Measurements from ENCODE around the gene POLR1A. TPM values are rescaled to one million over a fixed set of nuclear protein-coding genes. Genes with fewer than 3 reads are reported as not detected.

Gene POLR1A
- total and polyA plus RNA-seq, 4 donors: 3.2 to 12.3 (median 6.1) TPM

DNA sequence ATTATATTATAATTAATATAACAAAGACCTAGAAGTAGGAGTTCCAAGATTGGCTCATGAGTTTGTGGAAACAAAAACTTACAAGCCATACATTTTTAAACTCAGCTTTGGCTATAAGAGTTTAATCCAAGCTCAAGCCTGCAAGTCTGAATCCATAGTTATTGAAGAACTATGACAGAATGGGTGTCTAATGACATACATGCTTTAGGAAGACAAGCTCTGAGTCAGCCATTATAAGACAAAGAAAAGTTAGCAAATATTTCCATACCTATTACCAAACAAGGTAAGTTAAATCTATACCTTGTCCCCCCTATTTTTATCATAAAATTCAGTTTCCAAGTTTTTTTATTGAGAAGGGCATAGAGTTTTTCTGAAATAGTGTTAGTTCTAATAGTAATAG, 95.6 kb downstream of the POLR1A start:
- Histone ChIP-seq H3K9ac (ENCODE audit: low read depth in 1 of 2, low read length in 2 of 2) (no peak overlapping the region), H3K4me3 (ENCODE audit: low read depth in 1 of 3, low read length in 3 of 3) (no peak overlapping the region), H3K27ac (ENCODE audit: low read depth in 1 of 2, low read length in 2 of 2) (no peak overlapping the region), H3K4me1 (ENCODE audit: control insufficient read depth in 4 of 4, insufficient read depth in 4 of 4, low read length in 3 of 4) (no peaks in the 10 kb centered on the region), H3K36me3 (ENCODE audit: control insufficient read depth in 4 of 4, insufficient read depth in 3 of 4, low read depth in 1 of 4, low read length in 3 of 4) (no peaks in the 10 kb centered on the region), H3K27me3 (ENCODE audit: control insufficient read depth in 4 of 4, insufficient read depth in 4 of 4, low read length in 3 of 4) (no peaks in the 10 kb centered on the region), H3K9me3 (ENCODE audit: control insufficient read depth in 4 of 4, low read length in 3 of 4) (peaks cover 3 to 10% (median 7%) of the 10 kb centered on the region in 4 donors)
- TF ChIP-seq RAD21 (IDR thresholded peaks at IDR 0.05) (no peak), NR2F2 (IDR thresholded peaks at IDR 0.05) (no peak), HNF4A (conservative IDR thresholded peaks at IDR 0.05) (no peak), FOXA2 (IDR thresholded peaks at IDR 0.05) (no peak), FOXA1 (IDR thresholded peaks at IDR 0.05) (no peak), TAF1 (conservative IDR thresholded peaks at IDR 0.05) (no peak), YY1 (IDR thresholded peaks at IDR 0.05) (no peak), HNF4G (IDR thresholded peaks at IDR 0.05) (no peak), EGR1 (IDR thresholded peaks at IDR 0.05; ENCODE audit: low read depth in 2 of 2) (no peak)
- TF ChIP-seq, protein P1, sequence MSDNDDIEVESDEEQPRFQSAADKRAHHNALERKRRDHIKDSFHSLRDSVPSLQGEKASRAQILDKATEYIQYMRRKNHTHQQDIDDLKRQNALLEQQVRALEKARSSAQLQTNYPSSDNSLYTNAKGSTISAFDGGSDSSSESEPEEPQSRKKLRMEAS (IDR thresholded peaks at IDR 0.05): no peak
- TF ChIP-seq, protein P2, sequence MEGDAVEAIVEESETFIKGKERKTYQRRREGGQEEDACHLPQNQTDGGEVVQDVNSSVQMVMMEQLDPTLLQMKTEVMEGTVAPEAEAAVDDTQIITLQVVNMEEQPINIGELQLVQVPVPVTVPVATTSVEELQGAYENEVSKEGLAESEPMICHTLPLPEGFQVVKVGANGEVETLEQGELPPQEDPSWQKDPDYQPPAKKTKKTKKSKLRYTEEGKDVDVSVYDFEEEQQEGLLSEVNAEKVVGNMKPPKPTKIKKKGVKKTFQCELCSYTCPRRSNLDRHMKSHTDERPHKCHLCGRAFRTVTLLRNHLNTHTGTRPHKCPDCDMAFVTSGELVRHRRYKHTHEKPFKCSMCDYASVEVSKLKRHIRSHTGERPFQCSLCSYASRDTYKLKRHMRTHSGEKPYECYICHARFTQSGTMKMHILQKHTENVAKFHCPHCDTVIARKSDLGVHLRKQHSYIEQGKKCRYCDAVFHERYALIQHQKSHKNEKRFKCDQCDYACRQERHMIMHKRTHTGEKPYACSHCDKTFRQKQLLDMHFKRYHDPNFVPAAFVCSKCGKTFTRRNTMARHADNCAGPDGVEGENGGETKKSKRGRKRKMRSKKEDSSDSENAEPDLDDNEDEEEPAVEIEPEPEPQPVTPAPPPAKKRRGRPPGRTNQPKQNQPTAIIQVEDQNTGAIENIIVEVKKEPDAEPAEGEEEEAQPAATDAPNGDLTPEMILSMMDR (IDR thresholded peaks at IDR 0.05; ENCODE audit: low read depth, low read length, missing input control): no peak
- TF ChIP-seq, protein P3, sequence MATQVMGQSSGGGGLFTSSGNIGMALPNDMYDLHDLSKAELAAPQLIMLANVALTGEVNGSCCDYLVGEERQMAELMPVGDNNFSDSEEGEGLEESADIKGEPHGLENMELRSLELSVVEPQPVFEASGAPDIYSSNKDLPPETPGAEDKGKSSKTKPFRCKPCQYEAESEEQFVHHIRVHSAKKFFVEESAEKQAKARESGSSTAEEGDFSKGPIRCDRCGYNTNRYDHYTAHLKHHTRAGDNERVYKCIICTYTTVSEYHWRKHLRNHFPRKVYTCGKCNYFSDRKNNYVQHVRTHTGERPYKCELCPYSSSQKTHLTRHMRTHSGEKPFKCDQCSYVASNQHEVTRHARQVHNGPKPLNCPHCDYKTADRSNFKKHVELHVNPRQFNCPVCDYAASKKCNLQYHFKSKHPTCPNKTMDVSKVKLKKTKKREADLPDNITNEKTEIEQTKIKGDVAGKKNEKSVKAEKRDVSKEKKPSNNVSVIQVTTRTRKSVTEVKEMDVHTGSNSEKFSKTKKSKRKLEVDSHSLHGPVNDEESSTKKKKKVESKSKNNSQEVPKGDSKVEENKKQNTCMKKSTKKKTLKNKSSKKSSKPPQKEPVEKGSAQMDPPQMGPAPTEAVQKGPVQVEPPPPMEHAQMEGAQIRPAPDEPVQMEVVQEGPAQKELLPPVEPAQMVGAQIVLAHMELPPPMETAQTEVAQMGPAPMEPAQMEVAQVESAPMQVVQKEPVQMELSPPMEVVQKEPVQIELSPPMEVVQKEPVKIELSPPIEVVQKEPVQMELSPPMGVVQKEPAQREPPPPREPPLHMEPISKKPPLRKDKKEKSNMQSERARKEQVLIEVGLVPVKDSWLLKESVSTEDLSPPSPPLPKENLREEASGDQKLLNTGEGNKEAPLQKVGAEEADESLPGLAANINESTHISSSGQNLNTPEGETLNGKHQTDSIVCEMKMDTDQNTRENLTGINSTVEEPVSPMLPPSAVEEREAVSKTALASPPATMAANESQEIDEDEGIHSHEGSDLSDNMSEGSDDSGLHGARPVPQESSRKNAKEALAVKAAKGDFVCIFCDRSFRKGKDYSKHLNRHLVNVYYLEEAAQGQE (IDR thresholded peaks at IDR 0.05): no peak
- TF ChIP-seq, protein P4, sequence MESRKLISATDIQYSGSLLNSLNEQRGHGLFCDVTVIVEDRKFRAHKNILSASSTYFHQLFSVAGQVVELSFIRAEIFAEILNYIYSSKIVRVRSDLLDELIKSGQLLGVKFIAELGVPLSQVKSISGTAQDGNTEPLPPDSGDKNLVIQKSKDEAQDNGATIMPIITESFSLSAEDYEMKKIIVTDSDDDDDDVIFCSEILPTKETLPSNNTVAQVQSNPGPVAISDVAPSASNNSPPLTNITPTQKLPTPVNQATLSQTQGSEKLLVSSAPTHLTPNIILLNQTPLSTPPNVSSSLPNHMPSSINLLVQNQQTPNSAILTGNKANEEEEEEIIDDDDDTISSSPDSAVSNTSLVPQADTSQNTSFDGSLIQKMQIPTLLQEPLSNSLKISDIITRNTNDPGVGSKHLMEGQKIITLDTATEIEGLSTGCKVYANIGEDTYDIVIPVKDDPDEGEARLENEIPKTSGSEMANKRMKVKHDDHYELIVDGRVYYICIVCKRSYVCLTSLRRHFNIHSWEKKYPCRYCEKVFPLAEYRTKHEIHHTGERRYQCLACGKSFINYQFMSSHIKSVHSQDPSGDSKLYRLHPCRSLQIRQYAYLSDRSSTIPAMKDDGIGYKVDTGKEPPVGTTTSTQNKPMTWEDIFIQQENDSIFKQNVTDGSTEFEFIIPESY (IDR thresholded peaks at IDR 0.05): no peak
- DNase-seq (ENCODE audit: low spot score): no peak

DNA sequence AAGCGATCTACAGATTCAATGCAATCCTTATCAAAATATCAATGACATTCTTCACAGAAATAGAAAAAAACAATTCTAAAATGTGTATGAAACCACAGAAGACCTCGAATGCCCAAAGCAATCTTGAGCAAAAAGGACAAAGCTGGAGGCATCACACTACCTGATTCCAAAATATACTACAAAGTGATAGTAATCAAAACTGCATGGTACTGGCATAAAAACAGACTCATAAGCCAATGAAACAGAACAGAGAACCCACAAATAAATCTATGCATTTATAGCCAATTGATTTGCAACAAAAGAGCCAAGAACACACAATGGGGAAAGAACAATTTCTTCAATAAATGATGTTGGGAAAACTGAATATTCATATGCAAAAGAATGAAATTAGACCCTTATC, 99.2 kb downstream of the POLR1A start:
- Histone ChIP-seq H3K36me3 (ENCODE audit: control insufficient read depth in 4 of 4, insufficient read depth in 3 of 4, low read depth in 1 of 4, low read length in 3 of 4) (no peaks in the 10 kb centered on the region), H3K27ac (ENCODE audit: low read depth in 1 of 2, low read length in 2 of 2) (no peak overlapping the region), H3K4me3 (ENCODE audit: low read depth in 1 of 3, low read length in 3 of 3) (no peak overlapping the region), H3K9me3 (ENCODE audit: control insufficient read depth in 4 of 4, low read length in 3 of 4) (peaks cover 2 to 5% (median 3%) of the 10 kb centered on the region in 4 donors), H3K9ac (ENCODE audit: low read depth in 1 of 2, low read length in 2 of 2) (no peak overlapping the region), H3K4me1 (ENCODE audit: control insufficient read depth in 4 of 4, insufficient read depth in 4 of 4, low read length in 3 of 4) (no peaks in the 10 kb centered on the region), H3K27me3 (ENCODE audit: control insufficient read depth in 4 of 4, insufficient read depth in 4 of 4, low read length in 3 of 4) (no peaks in the 10 kb centered on the region)
- WGBS: 78% methylated on average over 2 of the region's 2 CpGs
- no peak for DNase-seq (ENCODE audit: low spot score)
- TF ChIP-seq, protein P3 (IDR thresholded peaks at IDR 0.05): no peak
- TF ChIP-seq HNF4G (IDR thresholded peaks at IDR 0.05): no peak
- TF ChIP-seq RAD21 (IDR thresholded peaks at IDR 0.05): no peak
- TF ChIP-seq YY1 (IDR thresholded peaks at IDR 0.05): no peak
- TF ChIP-seq, protein P1 (IDR thresholded peaks at IDR 0.05): no peak
- no peak for TF ChIP-seq NR2F2 (IDR thresholded peaks at IDR 0.05)
- no peak for TF ChIP-seq SP1 (IDR thresholded peaks at IDR 0.05)
- no peak for TF ChIP-seq TAF1 (conservative IDR thresholded peaks at IDR 0.05)
- no peak for TF ChIP-seq FOXA2 (IDR thresholded peaks at IDR 0.05)
- TF ChIP-seq RXRA (IDR thresholded peaks at IDR 0.05): no peak
- TF ChIP-seq, protein P2 (IDR thresholded peaks at IDR 0.05; ENCODE audit: low read depth, low read length, missing input control): no peak
- no peak for TF ChIP-seq JUND (IDR thresholded peaks at IDR 0.05)
- no peak for TF ChIP-seq EGR1 (IDR thresholded peaks at IDR 0.05; ENCODE audit: low read depth in 2 of 2)
